K562 (cell line): ENCODE data around the gene SCNN1A. TPM values are rescaled to one million over a fixed set of nuclear protein-coding genes. Genes with fewer than 3 reads are reported as not detected.

Source experiments
- ATAC-seq: fragments of 200-7000 bp; cut with Tn5 transposase; 3 replicates; pipeline ENCODE4 v1.9.1; 2020; ENCODE audit warnings: moderate library complexity
- BruUV-seq: library from RNA; stranded (reverse); fragments of 400-500 nt; replicated peaks from 2 replicates; lab custom pipeline; 2021; lab: Mats Ljungman, UMichigan
- CTCF ChIA-PET: fragments of 300-600 bp; formaldehyde crosslinking; extraction: SDS; loops from one replicate; lab custom pipeline; 2021; ENCODE audit warnings: low intra/inter-chr PET ratio; lab: Yijun Ruan, JAX
- POLR2A ChIA-PET: fragments of 300-600, 350-650 bp; sonication (Branson Sonifier 250); formaldehyde crosslinking; extraction: SDS; loops from one replicate; lab custom pipeline; 2021; ENCODE audit warnings: antibody characterized with exemption, inconsistent platforms; lab: Yijun Ruan, JAX
- DNase-seq, 4 experiments: peaks; one replicate each; pipeline versions ENCODE4 v3.0.0 to v3.0.0-alpha.2; 2011 to 2018; ENCODE audit warnings: low spot score in 3 of 4, mixed read lengths in 3 of 4; ENCODE audit errors: extremely low read depth in 1 of 4
- FAIRE-seq: peaks from 2 replicates; lab custom pipeline; 2011; peaks lifted over from hg19 to GRCh38; lab: Jason Lieb, UNC
- H2AFZ ChIP-seq: 2 replicates; pipeline ENCODE4 v1.6.0; 2011; ENCODE audit warnings: low read depth, low read length, control low read depth, inconsistent platforms
- H3K27ac ChIP-seq: fragments of 200-600 bp; 3 replicates; pipeline ENCODE4 v1.8.0; 2011; ENCODE audit warnings: low read depth, mild to moderate bottlenecking, control low read depth, inconsistent platforms, low read length, moderate library complexity, mixed read lengths; ENCODE audit errors: extremely low read depth
- H3K27me3 ChIP-seq, 2 experiments: fragments of 300-600 bp in 1 of 2; 2 replicates in 1 of 2; 3 replicates in 1 of 2; pipeline versions ENCODE4 v1.6.0 to v1.8.0; 2011; ENCODE audit warnings: inconsistent platforms in 2 of 2, low read length in 2 of 2, mild to moderate bottlenecking in 1 of 2, mixed read lengths in 1 of 2, moderate library complexity in 1 of 2; ENCODE audit not compliant: control insufficient read depth in 2 of 2, insufficient read depth in 2 of 2
- H3K36me3 ChIP-seq: fragments of 300-600 bp; 3 replicates; pipeline ENCODE4 v1.8.0; 2011; ENCODE audit warnings: mild to moderate bottlenecking, low read length, inconsistent platforms; ENCODE audit not compliant: control insufficient read depth, insufficient read depth
- H3K4me1 ChIP-seq, 2 experiments: fragments of 200-600 bp in 1 of 2; replicated peaks in 1 of 2; 2 replicates in 1 of 2; 3 replicates in 1 of 2; pipeline versions ENCODE4 v1.5.1 to v1.8.0; 2011; ENCODE audit warnings: inconsistent platforms in 2 of 2, low read length in 2 of 2, mild to moderate bottlenecking in 1 of 2, mixed read lengths in 1 of 2, moderate library complexity in 1 of 2; ENCODE audit not compliant: control insufficient read depth in 2 of 2, insufficient read depth in 2 of 2
- H3K4me2 ChIP-seq: 2 replicates; pipeline ENCODE4 v1.6.1; 2011; ENCODE audit warnings: low read length, control low read depth, inconsistent platforms, mixed read lengths; ENCODE audit not compliant: insufficient read depth
- H3K4me3 ChIP-seq: fragments of 200-600 bp; sonication (generic), shearing (Covaris generic); 2 replicates; pipeline ENCODE4 v1.5.1; 2016; ENCODE audit warnings: control low read depth, inconsistent platforms
- H3K79me2 ChIP-seq: fragments of 200-600 bp; 3 replicates; pipeline ENCODE4 v1.8.0; 2011; ENCODE audit warnings: low read length, inconsistent platforms; ENCODE audit not compliant: control insufficient read depth, insufficient read depth
- H3K9ac ChIP-seq, 2 experiments: 2 replicates each; pipeline versions ENCODE4 v1.6.0 to v1.6.1; 2011; ENCODE audit warnings: low read depth in 2 of 2, low read length in 2 of 2, control low read depth in 1 of 2, inconsistent platforms in 1 of 2, mild to moderate bottlenecking in 1 of 2, mixed read lengths in 1 of 2; ENCODE audit not compliant: insufficient read depth in 1 of 2
- H3K9me1 ChIP-seq: one replicate; pipeline ENCODE4 v1.6.0; 2011; ENCODE audit warnings: inconsistent platforms, mild to moderate bottlenecking, low read length, moderate library complexity; ENCODE audit not compliant: control insufficient read depth, insufficient read depth
- H3K9me3 ChIP-seq: replicated peaks from 2 replicates; pipeline ENCODE4 v1.5.1; 2011; ENCODE audit warnings: low read depth, low read length, inconsistent platforms; ENCODE audit not compliant: control insufficient read depth, insufficient read depth
- H4K20me1 ChIP-seq: replicated peaks from 2 replicates; pipeline ENCODE4 v1.6.1; 2011; ENCODE audit warnings: low read length, inconsistent platforms, mixed read lengths; ENCODE audit not compliant: control insufficient read depth, insufficient read depth
- ERF ChIP-seq: fragments of 450-650 bp; formaldehyde crosslinking; IDR thresholded peaks from 2 replicates; pipeline ENCODE4 v1.4.0; 2020; ENCODE audit warnings: mild to moderate bottlenecking, mixed read lengths
- FOXK2 ChIP-seq, 2 experiments: fragments of 450-650 bp; IDR thresholded peaks in 1 of 2; conservative IDR thresholded peaks in 1 of 2; 2 replicates each; pipeline ENCODE4 v1.6.1; 2016; ENCODE audit warnings: low read depth in 2 of 2, mild to moderate bottlenecking in 1 of 2
- WGBS: fragments of 100-300 bp; shearing (Covaris generic); methylation state at CpG from one replicate; pipeline ENCODE4 v1.1.6; 2016; ENCODE audit warnings: low coverage, mixed read lengths; ENCODE audit not compliant: insufficient coverage; ENCODE audit errors: missing lambda C conversion rate; 5-methylcytosine and 5-hydroxymethylcytosine counted together
- in situ Hi-C: fragments of 300-500 bp; cut with MboI; formaldehyde crosslinking; loops from 4 replicates; pipeline ENCODE4 v1.15.0; 2018; ENCODE audit warnings: inconsistent platforms, mixed read lengths
- intact Hi-C: fragments of 100-400 bp; cut with micrococcal nuclease; formaldehyde crosslinking; loops from 2 replicates; pipeline ENCODE4 v1.14.2; 2022
- polyA plus RNA-seq, 8 experiments: library from polyadenylated mRNA; depleted of rRNA in 4 of 8; stranded (reverse) in 5 of 8; unstranded in 3 of 8; fragments of >200 nt; fragmentation: Nextera tagmentation in 2 of 8; fragmentation: Illumina TruSeq in 1 of 8; extraction: Ambion mirVana in 2 of 8; extraction: Trizol in 1 of 8; gene quantifications; 2 replicates each; pipeline versions ENCODE4 v1.2.1 to v1.2.3, GENCODE V29; 2011 to 2014; ENCODE audit warnings: inconsistent platforms in 1 of 8, missing spikeins in 1 of 8
- total RNA-seq, 7 experiments: library from RNA; depleted of rRNA in 6 of 7; stranded (reverse); fragments of >200 nt in 6 of 7; fragmentation: Illumina TruSeq in 2 of 7; extraction: Trizol in 2 of 7; gene quantifications; 2 replicates each; pipeline versions ENCODE4 v1.2.1 to v1.2.3, GENCODE V29; 2011 to 2021; ENCODE audit warnings: low replicate concordance in 1 of 7

The SCNN1A gene
- total and polyA plus RNA-seq, 9 of the 15 experiments (the other 6 are each of a cell fraction or from before 2014, with no cell fraction given), result 0.15 to 0.49 (median 0.32) TPM; not detected in 5

GRCh38 chr12:6323340-6323994 is 51.9 kb downstream of the SCNN1A start (continued):
- no peak for TF ChIP-seq ERF (CRISPR knock-in tag)

GRCh38 chr12:6322969-6323339 is 52.4 kb downstream of the SCNN1A start:
- no peak overlapping the region for H3K4me3 ChIP-seq
- POLR2A ChIA-PET, result interaction anchor here (0.6 to 1.7 kb wide), 9 partner anchors 8 to 374 kb away, joined by 3 to 9 read pairs (median 3); partner anchors contain the start of genes MRPL51 and VAMP1
- no peak overlapping the region for H3K9ac ChIP-seq

More at GRCh38 chr12:6322969-6323339, 52.4 kb downstream of the SCNN1A start:
- Histone ChIP-seq H2AFZ (peak overlapping the region; percentile 27; the same call in 1 of the 2 replicates), H3K79me2 (no peaks in the 10 kb centered on the region), H3K9me3 (no peaks in the 10 kb centered on the region)
- in situ Hi-C loops, result no loop called here
- TF ChIP-seq FOXK2 (conservative IDR thresholded peaks at IDR 0.05 in 1 of 2, IDR thresholded peaks at IDR 0.05 in 1 of 2; ENCODE audit: low read depth in 2 of 2), result no peak
- TF ChIP-seq, all 486 proteins: peak for 0
- H3K4me2 ChIP-seq, result no peak overlapping the region
- WGBS, result 28% methylated on average over 2 of the region's 2 CpGs
- CTCF ChIA-PET, result interaction anchor here (0.7 to 2.7 kb wide), 3 partner anchors 142 to 231 kb away, joined by 3 to 9 read pairs (median 3); no protein-coding TSS in a partner anchor
- FAIRE-seq, result no peak
- no peaks in the 10 kb centered on the region for H4K20me1 ChIP-seq
- no peaks in the 10 kb centered on the region for H3K9me1 ChIP-seq
- no peak for ATAC-seq
- BruUV-seq, result no TSS peak
- no peak for DNase-seq
- no peaks in the 10 kb centered on the region for H3K36me3 ChIP-seq
- peaks cover 16 to 26% of the 10 kb centered on the region in 2 experiments; a peak in 4 of 5 replicates for H3K4me1 ChIP-seq
- H3K27me3 ChIP-seq, result peaks cover 0 to 11% of the 10 kb centered on the region in 2 experiments; a peak in 4 of 5 replicates
- intact Hi-C loops, result loop anchor here (10.0 kb wide), 1 partner anchor 212 kb away; the partner anchor contains the start of gene GAPDH
- H3K27ac ChIP-seq, result no peak overlapping the region; the same call in 2 of the 3 replicates
